ENCODE data around the gene MED14.

DNA sequence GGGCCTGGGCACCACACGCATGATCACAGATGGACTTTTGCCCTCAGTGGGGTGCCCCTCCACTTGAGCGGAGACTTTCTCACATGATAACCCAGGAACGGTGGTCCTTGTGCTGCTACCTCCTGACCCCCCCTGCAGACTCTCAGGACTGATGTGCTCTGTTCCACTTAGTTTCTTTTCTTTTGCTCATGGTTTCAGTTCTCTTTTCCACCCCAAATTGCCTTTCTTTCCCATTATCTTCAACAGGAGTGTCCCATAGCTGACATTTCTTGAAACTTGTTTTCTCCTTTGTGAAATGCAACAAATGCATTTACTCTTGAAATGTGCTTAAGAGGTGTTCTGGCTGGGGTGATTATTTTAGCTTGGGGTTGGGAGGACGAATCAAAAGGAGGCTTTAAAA lies 103.1 kb downstream of the MED14 start:
- no peak for TF ChIP-seq POLR2A (IDR thresholded peaks at IDR 0.05)
- TF ChIP-seq, protein P1, sequence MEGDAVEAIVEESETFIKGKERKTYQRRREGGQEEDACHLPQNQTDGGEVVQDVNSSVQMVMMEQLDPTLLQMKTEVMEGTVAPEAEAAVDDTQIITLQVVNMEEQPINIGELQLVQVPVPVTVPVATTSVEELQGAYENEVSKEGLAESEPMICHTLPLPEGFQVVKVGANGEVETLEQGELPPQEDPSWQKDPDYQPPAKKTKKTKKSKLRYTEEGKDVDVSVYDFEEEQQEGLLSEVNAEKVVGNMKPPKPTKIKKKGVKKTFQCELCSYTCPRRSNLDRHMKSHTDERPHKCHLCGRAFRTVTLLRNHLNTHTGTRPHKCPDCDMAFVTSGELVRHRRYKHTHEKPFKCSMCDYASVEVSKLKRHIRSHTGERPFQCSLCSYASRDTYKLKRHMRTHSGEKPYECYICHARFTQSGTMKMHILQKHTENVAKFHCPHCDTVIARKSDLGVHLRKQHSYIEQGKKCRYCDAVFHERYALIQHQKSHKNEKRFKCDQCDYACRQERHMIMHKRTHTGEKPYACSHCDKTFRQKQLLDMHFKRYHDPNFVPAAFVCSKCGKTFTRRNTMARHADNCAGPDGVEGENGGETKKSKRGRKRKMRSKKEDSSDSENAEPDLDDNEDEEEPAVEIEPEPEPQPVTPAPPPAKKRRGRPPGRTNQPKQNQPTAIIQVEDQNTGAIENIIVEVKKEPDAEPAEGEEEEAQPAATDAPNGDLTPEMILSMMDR (IDR thresholded peaks at IDR 0.05) = no peak

Measured in gastroesophageal sphincter (tissue), 3 donors.